Measurements from ENCODE around the gene POLR1A.

POLR1A gene

DNA sequence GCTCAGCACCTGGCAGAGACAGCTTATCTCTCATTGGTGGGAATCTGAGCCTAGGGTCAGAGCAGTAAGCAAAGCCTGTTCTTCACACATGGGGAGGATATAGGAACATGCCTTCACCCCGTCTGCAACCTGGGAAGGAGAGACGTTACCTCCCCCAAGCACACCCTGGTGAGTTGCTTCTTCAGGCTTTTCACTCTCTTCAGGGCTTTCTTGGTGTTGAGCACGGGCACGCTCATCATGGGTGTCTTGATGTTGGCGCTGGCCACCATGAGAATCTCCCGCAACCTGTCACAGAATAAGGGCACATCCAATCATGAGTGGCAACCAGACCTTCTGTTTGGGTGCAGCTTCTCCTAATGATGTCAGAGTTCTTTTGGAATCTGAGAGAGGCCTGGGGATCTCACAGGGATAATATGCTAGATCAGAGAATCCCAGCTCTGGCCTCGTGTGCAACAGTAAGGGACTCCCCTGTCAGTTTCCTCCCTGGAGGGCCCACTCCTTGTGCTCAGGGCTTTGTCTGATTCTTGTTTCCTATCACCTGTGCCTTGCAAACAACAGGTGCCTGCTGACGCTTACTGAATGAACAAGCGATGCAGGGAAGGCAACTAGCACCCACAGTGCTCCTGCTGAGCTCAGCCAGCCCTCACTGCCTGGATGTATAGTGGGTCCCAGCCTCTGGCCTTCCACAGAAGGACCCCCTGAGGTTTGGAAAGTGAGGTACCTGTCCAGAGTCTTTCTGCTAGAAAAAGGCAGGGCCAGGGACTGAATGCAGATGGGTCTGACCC, 66.3 kb downstream of the POLR1A start:
- TF ChIP-seq, protein P1, sequence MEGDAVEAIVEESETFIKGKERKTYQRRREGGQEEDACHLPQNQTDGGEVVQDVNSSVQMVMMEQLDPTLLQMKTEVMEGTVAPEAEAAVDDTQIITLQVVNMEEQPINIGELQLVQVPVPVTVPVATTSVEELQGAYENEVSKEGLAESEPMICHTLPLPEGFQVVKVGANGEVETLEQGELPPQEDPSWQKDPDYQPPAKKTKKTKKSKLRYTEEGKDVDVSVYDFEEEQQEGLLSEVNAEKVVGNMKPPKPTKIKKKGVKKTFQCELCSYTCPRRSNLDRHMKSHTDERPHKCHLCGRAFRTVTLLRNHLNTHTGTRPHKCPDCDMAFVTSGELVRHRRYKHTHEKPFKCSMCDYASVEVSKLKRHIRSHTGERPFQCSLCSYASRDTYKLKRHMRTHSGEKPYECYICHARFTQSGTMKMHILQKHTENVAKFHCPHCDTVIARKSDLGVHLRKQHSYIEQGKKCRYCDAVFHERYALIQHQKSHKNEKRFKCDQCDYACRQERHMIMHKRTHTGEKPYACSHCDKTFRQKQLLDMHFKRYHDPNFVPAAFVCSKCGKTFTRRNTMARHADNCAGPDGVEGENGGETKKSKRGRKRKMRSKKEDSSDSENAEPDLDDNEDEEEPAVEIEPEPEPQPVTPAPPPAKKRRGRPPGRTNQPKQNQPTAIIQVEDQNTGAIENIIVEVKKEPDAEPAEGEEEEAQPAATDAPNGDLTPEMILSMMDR (IDR thresholded peaks at IDR 0.05), result no peak

DNA sequence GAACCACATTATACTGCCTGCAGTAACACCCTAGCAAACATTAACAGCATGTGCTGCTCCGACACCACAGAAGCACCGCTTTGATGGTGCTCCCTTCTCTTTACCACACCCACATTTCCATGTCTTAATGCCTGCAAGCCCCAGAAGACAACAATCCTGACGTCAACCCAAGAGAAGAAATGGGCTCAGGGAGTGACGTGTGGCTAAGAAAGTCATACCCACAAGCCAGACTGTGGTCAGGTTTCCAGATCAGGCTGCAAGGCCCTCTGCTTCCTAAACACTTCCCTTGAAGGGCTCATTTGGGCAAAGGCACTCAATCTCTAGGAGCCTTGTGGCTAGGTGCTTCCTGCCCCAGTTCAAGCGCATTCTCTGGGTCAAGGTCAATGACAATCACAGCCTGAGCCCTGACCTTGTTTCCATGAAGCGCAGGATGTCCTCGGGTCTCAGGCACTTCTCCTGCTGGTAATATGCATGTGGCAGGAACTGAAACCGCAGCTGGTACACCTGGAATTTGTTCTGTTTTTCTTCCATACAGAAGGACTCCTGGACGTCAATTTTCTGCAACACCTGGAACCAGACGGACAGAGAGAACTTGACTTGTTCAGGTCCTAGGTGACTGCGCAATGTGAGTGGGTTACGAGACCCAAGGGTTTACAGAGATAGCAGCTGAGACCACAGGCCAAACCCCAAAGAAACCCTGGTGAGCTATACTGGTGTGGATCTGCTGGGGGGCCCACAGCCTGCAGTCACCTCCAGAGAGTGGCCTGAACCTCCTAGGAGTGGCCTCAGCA, 67.2 kb downstream of the POLR1A start:
- TF ChIP-seq, protein P1 (IDR thresholded peaks at IDR 0.05), result no peak

DNA sequence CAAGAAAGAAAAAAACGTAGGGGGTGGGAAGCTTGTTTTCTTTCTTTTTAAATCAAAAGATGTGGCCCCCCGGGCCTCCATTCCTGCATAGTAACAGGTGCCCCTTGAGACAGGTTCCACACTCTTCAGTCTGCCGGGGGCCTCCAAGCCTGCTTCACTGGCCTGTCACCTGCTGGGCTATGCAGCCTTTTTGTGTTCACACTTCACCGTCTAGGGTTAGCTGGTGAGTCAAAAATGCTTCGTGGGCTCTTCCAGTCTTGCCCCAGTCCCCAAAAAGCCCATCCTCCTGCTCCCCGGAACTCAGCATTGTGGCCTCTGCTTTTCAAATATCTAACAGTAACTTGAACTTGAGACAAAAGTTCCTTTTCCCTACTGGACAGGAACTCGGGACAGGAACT, 67.9 kb downstream of the POLR1A start:
- TF ChIP-seq, protein P1 (IDR thresholded peaks at IDR 0.05), result no peak

DNA sequence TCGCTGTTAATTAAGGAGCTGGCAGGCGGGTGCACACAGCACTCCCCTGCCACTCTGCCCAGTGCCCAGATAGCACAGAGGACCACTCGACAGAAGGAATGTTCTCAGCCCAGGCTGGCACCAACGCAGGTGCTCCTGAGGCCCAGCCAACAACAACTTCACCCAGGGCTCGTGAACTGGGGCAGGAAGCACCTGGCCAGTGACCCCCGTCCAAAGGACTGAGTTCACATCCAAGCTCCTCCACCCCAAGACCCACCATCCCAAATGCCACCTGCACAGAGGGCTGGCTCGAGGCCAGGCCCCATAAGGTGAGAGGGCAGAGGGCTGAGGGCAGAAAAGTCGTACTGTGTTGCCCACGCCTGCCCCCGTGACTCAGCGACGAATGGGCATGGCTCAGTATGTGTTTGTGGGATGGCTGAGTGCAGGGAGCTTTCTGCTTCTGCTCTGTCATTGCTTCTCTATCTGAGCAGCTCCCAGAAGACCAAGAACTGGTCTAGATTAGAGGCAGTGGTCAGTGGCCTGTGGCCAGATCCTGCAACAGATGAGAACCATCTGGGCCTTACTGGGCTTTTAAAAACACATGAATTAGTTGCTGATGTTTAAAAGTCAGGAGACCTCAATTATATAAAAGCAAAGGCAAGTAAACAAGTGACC, 68.4 kb downstream of the POLR1A start:
- TF ChIP-seq, protein P1 (IDR thresholded peaks at IDR 0.05), result no peak

DNA sequence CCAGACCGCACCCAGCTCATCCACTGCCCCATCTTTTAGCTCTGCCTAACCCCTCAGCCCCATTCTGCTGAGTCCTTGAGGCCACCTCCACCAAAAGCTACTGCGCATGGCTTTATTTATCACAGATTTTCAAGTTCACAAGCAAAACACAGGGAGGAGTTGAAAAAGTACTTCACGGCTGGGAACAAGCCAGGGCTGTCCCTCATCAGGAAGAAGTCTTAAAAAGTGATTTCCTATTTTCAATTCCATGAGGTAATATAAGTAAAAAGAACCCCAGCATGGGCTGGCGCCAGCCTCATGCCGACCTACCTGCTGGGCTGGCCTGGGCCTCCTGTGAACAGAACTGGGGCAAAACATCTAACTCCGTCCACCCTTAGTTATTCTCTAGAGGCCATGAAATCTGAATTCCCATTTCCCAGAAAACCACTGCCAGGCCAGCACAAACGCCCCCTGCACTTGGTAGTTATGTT, 69.0 kb downstream of the POLR1A start:
- TF ChIP-seq, protein P1 (IDR thresholded peaks at IDR 0.05), result no peak

DNA sequence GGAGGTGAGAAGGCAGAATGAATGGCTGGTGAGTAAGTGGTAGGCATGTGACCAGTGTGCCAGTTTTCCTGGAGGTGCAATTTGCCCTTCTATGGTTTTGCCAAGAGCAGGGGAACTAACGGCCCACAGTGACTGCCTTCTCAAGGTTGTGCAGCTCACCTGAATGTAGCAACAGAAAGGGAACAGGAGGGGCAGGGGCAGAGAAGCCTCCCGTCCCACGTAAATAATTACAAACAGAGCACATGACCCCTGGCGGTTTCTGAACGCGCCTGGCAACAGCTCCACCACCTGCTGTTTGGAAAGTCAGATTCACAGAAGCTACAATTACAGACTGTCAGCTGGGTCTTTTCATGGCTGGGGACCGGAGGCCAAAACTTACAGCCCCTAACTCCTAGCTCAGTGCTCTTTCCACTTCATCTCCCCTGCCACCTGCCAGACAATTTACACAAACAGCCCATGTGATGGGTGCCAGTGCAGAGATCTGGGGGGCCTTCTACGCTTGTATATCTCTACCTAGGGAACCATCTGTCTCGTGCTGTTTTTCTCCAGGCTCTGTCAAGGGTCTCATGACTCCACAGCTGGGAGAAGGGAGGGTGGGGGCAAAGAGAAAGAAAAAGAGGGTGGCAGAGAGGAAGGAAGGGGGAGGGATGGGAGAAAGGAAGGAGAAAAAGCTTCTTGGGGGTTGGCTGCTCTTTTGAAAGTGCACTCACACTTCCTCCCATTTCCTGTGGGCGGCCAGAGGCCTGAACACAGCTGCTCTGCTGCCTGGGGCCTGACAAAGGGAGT, 69.6 kb downstream of the POLR1A start:
- TF ChIP-seq, protein P1 (IDR thresholded peaks at IDR 0.05), result no peak

DNA sequence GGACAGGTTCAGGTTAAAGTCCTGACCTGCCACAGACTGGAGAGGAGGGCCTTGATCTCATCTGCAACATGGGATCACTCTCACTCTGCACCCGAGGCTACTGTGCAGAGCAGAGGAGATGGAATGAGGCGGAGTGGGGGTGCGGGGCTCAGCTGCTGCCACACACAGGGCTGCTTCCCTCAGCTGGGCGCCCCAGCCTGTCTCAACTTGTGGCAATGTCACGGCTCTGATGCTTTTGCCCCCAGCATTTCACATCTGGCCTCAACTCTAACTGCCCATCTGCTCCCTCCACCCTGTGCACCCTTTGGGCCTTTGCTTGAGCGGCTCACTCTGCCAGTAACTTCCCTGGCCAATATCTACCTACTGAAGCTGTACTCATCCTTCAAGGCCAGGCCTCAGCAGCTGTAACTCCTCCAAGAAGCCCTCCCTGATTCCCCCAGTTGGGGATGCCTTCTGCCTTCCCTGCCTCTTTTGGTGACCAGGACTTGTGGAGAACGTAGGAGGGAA, 70.3 kb downstream of the POLR1A start:
- TF ChIP-seq, protein P1 (IDR thresholded peaks at IDR 0.05), result no peak
